ENCODE data around the gene EIF4ENIF1.

The EIF4ENIF1 gene

DNA sequence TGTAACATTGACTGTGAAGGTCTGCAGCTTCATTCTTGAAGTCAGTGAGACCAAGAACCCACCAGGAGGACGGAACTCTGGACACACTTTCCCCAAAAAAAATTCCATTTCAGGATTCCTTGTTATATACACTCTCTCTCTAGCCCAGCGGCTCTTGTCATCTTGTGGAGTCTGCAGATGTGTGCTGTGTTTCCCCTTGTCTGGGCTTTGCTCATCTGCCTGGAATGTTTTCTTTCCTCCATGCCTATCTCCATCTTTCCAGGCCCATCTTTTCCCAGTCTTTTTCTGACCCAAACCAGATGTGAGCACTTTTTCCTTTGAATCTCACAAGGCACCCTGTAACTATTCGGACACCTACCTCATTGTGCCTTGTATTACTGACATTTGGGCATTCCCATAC lies 95.3 kb downstream of the EIF4ENIF1 start:
- TF ChIP-seq, protein P1, sequence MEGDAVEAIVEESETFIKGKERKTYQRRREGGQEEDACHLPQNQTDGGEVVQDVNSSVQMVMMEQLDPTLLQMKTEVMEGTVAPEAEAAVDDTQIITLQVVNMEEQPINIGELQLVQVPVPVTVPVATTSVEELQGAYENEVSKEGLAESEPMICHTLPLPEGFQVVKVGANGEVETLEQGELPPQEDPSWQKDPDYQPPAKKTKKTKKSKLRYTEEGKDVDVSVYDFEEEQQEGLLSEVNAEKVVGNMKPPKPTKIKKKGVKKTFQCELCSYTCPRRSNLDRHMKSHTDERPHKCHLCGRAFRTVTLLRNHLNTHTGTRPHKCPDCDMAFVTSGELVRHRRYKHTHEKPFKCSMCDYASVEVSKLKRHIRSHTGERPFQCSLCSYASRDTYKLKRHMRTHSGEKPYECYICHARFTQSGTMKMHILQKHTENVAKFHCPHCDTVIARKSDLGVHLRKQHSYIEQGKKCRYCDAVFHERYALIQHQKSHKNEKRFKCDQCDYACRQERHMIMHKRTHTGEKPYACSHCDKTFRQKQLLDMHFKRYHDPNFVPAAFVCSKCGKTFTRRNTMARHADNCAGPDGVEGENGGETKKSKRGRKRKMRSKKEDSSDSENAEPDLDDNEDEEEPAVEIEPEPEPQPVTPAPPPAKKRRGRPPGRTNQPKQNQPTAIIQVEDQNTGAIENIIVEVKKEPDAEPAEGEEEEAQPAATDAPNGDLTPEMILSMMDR (IDR thresholded peaks at IDR 0.05; ENCODE audit: borderline replicate concordance, control extremely low read depth, extremely low read depth, insufficient read depth, missing control alignments): no peak
- no peak for DNase-seq (ENCODE audit: low spot score)
- in situ Hi-C loops (cut with MboI; ENCODE audit: low sequenced_read_pairs, unreplicated experiment): no loop called here

GRCh38 chr22:31393893-31394292 lies 95.7 kb downstream of the EIF4ENIF1 start:
- TF ChIP-seq, protein P1 (IDR thresholded peaks at IDR 0.05; ENCODE audit: borderline replicate concordance, control extremely low read depth, extremely low read depth, insufficient read depth, missing control alignments): no peak
- in situ Hi-C loops (cut with MboI; ENCODE audit: low sequenced_read_pairs, unreplicated experiment): no loop called here
- no peak for DNase-seq (ENCODE audit: low spot score)
